HepG2 (cell line): Measurements from ENCODE around the gene MFAP4. TPM values are rescaled to one million over a fixed set of nuclear protein-coding genes. Genes with fewer than 3 reads are reported as not detected.

Experiments
- ATAC-seq: fragments of 200-7000 bp; cut with Tn5 transposase; 3 replicates; pipeline ENCODE4 v1.9.1; 2020; ENCODE audit warnings: mild to moderate bottlenecking, moderate library complexity
- BruUV-seq: library from RNA; stranded (reverse); fragments of 400-500 nt; replicated peaks from 2 replicates; lab custom pipeline; 2021; lab: Mats Ljungman, UMichigan
- CTCF ChIA-PET: fragments of 300-600 bp; formaldehyde crosslinking; extraction: SDS; loops from one replicate; lab custom pipeline; 2021; ENCODE audit warnings: low total read pairs, inconsistent platforms, low intra/inter-chr PET ratio; lab: Yijun Ruan, JAX
- POLR2A ChIA-PET: fragments of 350-600 bp; sonication (Branson Sonifier 250); formaldehyde crosslinking; loops from one replicate; lab custom pipeline; 2020; ENCODE audit warnings: antibody characterized with exemption, inconsistent platforms; lab: Yijun Ruan, JAX
- DNase-seq: peaks from one replicate; pipeline ENCODE4 v3.0.0-alpha.2; 2015; ENCODE audit warnings: low spot score
- FAIRE-seq: peaks from 3 replicates; lab custom pipeline; 2011; peaks lifted over from hg19 to GRCh38; lab: Jason Lieb, UNC
- H2AFZ ChIP-seq: one replicate; pipeline ENCODE4 v1.6.1; 2011; ENCODE audit warnings: low read length, inconsistent platforms
- H3K27ac ChIP-seq: fragments of 300-600 bp; 3 replicates; pipeline ENCODE4 v1.8.0; 2011; ENCODE audit warnings: mixed run types, mild to moderate bottlenecking, mixed read lengths, low read length, inconsistent platforms; ENCODE audit not compliant: insufficient read depth; ENCODE audit errors: extremely low read length
- H3K27me3 ChIP-seq, 2 experiments: fragments of 200-600 bp in 1 of 2; 2 replicates in 1 of 2; 3 replicates in 1 of 2; pipeline versions ENCODE4 v1.6.0 to v1.8.0; 2011; ENCODE audit warnings: low read length in 2 of 2, mild to moderate bottlenecking in 2 of 2, moderate library complexity in 2 of 2, inconsistent platforms in 1 of 2; ENCODE audit not compliant: insufficient read depth in 2 of 2, control insufficient read depth in 1 of 2
- H3K36me3 ChIP-seq, 2 experiments: fragments of 200-600 bp in 1 of 2; replicated peaks in 1 of 2; 2 replicates in 1 of 2; 3 replicates in 1 of 2; pipeline versions ENCODE4 v1.5.1 to v1.8.0; 2011; ENCODE audit warnings: low read length in 2 of 2, inconsistent platforms in 1 of 2; ENCODE audit not compliant: insufficient read depth in 2 of 2, control insufficient read depth in 1 of 2
- H3K4me1 ChIP-seq: 2 replicates; pipeline ENCODE4 v1.5.1; 2012; ENCODE audit warnings: low read length, inconsistent platforms; ENCODE audit not compliant: insufficient read depth
- H3K4me2 ChIP-seq: 2 replicates; pipeline ENCODE4 v1.6.0; 2011; ENCODE audit warnings: low read depth, low read length, inconsistent platforms
- H3K4me3 ChIP-seq, 3 experiments: fragments of 200-600 bp in 1 of 3; sonication (generic), shearing (Covaris generic) in 1 of 3; replicated peaks in 1 of 3; 2 replicates each; pipeline ENCODE4 v1.5.1; 2011 to 2016; ENCODE audit warnings: low read length in 3 of 3, inconsistent platforms in 2 of 3, low read depth in 2 of 3, mild to moderate bottlenecking in 2 of 3, control low read depth in 1 of 3, mixed read lengths in 1 of 3; ENCODE audit not compliant: insufficient read depth in 1 of 3
- H3K79me2 ChIP-seq: one replicate; pipeline ENCODE4 v1.6.1; 2011; ENCODE audit warnings: low read length, inconsistent platforms; ENCODE audit not compliant: insufficient read depth
- H3K9ac ChIP-seq: 2 replicates; pipeline ENCODE4 v1.6.0; 2011; ENCODE audit warnings: mild to moderate bottlenecking, low read depth, low read length, inconsistent platforms; ENCODE audit not compliant: insufficient read depth
- H3K9me3 ChIP-seq: 2 replicates; pipeline ENCODE4 v1.5.1; 2012; ENCODE audit warnings: mild to moderate bottlenecking, low read length
- H4K20me1 ChIP-seq: 2 replicates; pipeline ENCODE4 v1.6.0; 2011; ENCODE audit warnings: inconsistent platforms, mild to moderate bottlenecking, low read length, moderate library complexity; ENCODE audit not compliant: insufficient read depth
- ASH2L ChIP-seq: fragments of 300-600, 200-600 bp; sonication (generic); IDR thresholded peaks from 2 replicates; pipeline ENCODE4 v1.7.0; 2017; ENCODE audit warnings: low read depth, mild to moderate bottlenecking, moderate library complexity, mixed read lengths, low read length; ENCODE audit not compliant: insufficient read length
- CENPX ChIP-seq: sonication (generic); formaldehyde crosslinking; IDR thresholded peaks from 2 replicates; pipeline ENCODE4 v1.9.0; 2021; ENCODE audit warnings: mild to moderate bottlenecking, missing genetic modification reagents, moderate library complexity
- ESRRA ChIP-seq: sonication (generic); formaldehyde crosslinking; IDR thresholded peaks from 2 replicates; pipeline ENCODE4 v1.5.1; 2020; ENCODE audit warnings: mild to moderate bottlenecking, low read depth, missing genetic modification reagents
- HDAC6 ChIP-seq: fragments of 200-600 bp; sonication (generic); IDR thresholded peaks from 2 replicates; pipeline ENCODE4 v1.7.0; 2017; ENCODE audit warnings: mild to moderate bottlenecking, antibody characterized with exemption, low read length, low read depth
- MAFK ChIP-seq, 2 experiments: IDR thresholded peaks in 1 of 2; conservative IDR thresholded peaks in 1 of 2; 2 replicates each; pipeline ENCODE4 v1.6.1; 2011; ENCODE audit warnings: improper control_type of control experiment in 2 of 2, low read length in 2 of 2
- NFKB2 ChIP-seq: sonication (generic); formaldehyde crosslinking; IDR thresholded peaks from 2 replicates; pipeline ENCODE4 v1.4.0; 2020; ENCODE audit warnings: missing genetic modification reagents, borderline replicate concordance
- SIX4 ChIP-seq: sonication (generic); formaldehyde crosslinking; IDR thresholded peaks from 2 replicates; pipeline ENCODE4 v1.4.0; 2020; ENCODE audit warnings: missing genetic modification reagents
- SP5 ChIP-seq: IDR thresholded peaks from 2 replicates; pipeline ENCODE4 v1.6.1; 2016; ENCODE audit warnings: low read depth, borderline replicate concordance
- ZNF556 ChIP-seq: sonication (generic); formaldehyde crosslinking; IDR thresholded peaks from 2 replicates; pipeline ENCODE4 v1.4.0; 2020; ENCODE audit warnings: mild to moderate bottlenecking, missing genetic modification reagents, borderline replicate concordance
- ZNF652 ChIP-seq: IDR thresholded peaks from 2 replicates; pipeline ENCODE4 v1.6.1; 2016; ENCODE audit warnings: low read depth, borderline replicate concordance
- WGBS: methylation state at CpG from one replicate; pipeline ENCODE4 v1.1.6; 2017; ENCODE audit warnings: low lambda C conversion rate; 5-methylcytosine and 5-hydroxymethylcytosine counted together
- in situ Hi-C: cut with HindIII; loops from 2 replicates; pipeline ENCODE4 v1.10.0; 2017; ENCODE audit warnings: low pct_unique_long_range_greater_than_20kb; ENCODE audit not compliant: extremely low pct_ligation_motif_present
- intact Hi-C: fragments of 100-400 bp; cut with micrococcal nuclease; formaldehyde crosslinking; loops from one replicate; pipeline ENCODE4 v1.10.0; 2022; ENCODE audit not compliant: unreplicated experiment
- polyA plus RNA-seq, 8 experiments: library from polyadenylated mRNA; depleted of rRNA in 3 of 8; stranded (reverse) in 7 of 8; unstranded in 1 of 8; fragments of >200 nt; fragmentation: Illumina TruSeq in 4 of 8; extraction: Trizol in 4 of 8; gene quantifications; 2 replicates each; pipeline versions ENCODE4 v1.2.1 to v1.2.3, GENCODE V29; 2011 to 2016; ENCODE audit warnings: low read depth in 4 of 8, missing spikeins in 1 of 8, mixed read lengths in 1 of 8; ENCODE audit not compliant: insufficient read depth in 1 of 8
- total RNA-seq, 5 experiments: library from RNA; depleted of rRNA; stranded (reverse); fragments of >200 nt; fragmentation: Illumina TruSeq; extraction: Trizol; gene quantifications; 2 replicates each; pipeline ENCODE4 v1.2.3, GENCODE V29; 2016; ENCODE audit warnings: low read depth in 1 of 5
- TF ChIP-seq, protein P1 (sequence below): sonication (generic); formaldehyde crosslinking; IDR thresholded peaks from 2 replicates; pipeline ENCODE4 v1.8.0; 2022; ENCODE audit warnings: mild to moderate bottlenecking, missing genetic modification reagents
- TF ChIP-seq, protein P2 (sequence below): sonication (generic); formaldehyde crosslinking; IDR thresholded peaks from 2 replicates; pipeline ENCODE4 v1.4.0; 2020; ENCODE audit warnings: missing genetic modification reagents
- TF ChIP-seq, protein P3 (sequence below), 2 experiments: sonication (generic) in 1 of 2; formaldehyde crosslinking in 1 of 2; IDR thresholded peaks; 2 replicates each; pipeline versions ENCODE4 v1.6.1 to v1.9.0; 2014 to 2022; ENCODE audit warnings: antibody characterized with exemption in 1 of 2, borderline replicate concordance in 1 of 2, inconsistent platforms in 1 of 2, low read depth in 1 of 2, missing genetic modification reagents in 1 of 2

Gene MFAP4
- total and polyA plus RNA-seq, 2 of the 13 experiments (the other 11 are each of a cell fraction or from before 2014, with no cell fraction given): 0.08 TPM; not detected in 1

DNA sequence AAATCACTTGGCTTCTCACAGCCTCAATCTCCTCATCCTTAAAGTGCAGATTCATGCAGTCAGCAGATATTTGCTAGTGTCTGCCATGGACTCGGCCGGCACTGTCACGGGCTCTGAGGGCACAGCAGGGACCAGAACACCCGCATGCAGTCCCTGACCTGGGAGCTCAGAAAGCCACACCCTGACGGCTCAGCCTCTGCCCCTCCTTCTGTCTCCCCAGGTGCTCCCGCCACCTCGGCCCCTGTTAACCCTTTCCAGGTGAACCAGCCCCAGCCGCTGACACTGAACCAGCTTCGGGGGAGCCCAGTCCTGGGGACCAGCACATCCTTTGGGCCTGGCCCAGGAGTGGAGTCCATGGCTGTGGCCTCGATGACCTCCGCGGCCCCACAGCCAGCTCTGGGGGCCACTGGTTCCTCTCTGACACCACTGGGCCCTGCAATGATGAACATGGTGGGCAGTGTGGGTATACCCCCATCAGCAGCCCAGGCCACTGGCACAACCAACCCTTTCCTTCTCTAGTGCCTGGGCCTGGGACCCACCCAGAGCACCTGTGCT lies 53.2 kb downstream of the MFAP4 start:
- Histone ChIP-seq H3K4me3 (no peak overlapping the region), H3K9me3 (no peaks in the 10 kb centered on the region), H3K9ac (no peak overlapping the region), H3K36me3 (no peaks in the 10 kb centered on the region; a peak in 1 of 5 replicates), H3K79me2 (no peaks in the 10 kb centered on the region), H3K27me3 (no peaks in the 10 kb centered on the region), H2AFZ (no peak overlapping the region), H3K4me2 (no peak overlapping the region), H3K4me1 (peaks cover 38% of the 10 kb centered on the region), H3K27ac (no peak overlapping the region), H4K20me1 (no peaks in the 10 kb centered on the region)
- no TSS peak for BruUV-seq
- intact Hi-C loops (no loop called here), in situ Hi-C loops (no loop called here)
- DNase-seq: no peak
- TF ChIP-seq SIX4 (CRISPR knock-in tag) (no peak), ASH2L (no peak), ZNF652 (CRISPR knock-in tag) (0 out of 2 replicates have a peak, but pooled peaks have one; percentile 20), SP5 (CRISPR knock-in tag) (no peak), MAFK (conservative IDR thresholded peaks at IDR 0.05 in 1 of 2, IDR thresholded peaks at IDR 0.05 in 1 of 2; ENCODE audit: low read length in 2 of 2) (0 out of 4 replicates have a peak, but pooled peaks have one; percentile 6 to 16), HDAC6 (no peak), CENPX (CRISPR knock-in tag) (no peak), NFKB2 (CRISPR knock-in tag) (no peak), ESRRA (CRISPR knock-in tag) (no peak), ZNF556 (no peak)
- TF ChIP-seq, protein P1, sequence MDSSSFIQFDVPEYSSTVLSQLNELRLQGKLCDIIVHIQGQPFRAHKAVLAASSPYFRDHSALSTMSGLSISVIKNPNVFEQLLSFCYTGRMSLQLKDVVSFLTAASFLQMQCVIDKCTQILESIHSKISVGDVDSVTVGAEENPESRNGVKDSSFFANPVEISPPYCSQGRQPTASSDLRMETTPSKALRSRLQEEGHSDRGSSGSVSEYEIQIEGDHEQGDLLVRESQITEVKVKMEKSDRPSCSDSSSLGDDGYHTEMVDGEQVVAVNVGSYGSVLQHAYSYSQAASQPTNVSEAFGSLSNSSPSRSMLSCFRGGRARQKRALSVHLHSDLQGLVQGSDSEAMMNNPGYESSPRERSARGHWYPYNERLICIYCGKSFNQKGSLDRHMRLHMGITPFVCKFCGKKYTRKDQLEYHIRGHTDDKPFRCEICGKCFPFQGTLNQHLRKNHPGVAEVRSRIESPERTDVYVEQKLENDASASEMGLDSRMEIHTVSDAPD (CRISPR knock-in tag): no peak
- TF ChIP-seq, protein P2, sequence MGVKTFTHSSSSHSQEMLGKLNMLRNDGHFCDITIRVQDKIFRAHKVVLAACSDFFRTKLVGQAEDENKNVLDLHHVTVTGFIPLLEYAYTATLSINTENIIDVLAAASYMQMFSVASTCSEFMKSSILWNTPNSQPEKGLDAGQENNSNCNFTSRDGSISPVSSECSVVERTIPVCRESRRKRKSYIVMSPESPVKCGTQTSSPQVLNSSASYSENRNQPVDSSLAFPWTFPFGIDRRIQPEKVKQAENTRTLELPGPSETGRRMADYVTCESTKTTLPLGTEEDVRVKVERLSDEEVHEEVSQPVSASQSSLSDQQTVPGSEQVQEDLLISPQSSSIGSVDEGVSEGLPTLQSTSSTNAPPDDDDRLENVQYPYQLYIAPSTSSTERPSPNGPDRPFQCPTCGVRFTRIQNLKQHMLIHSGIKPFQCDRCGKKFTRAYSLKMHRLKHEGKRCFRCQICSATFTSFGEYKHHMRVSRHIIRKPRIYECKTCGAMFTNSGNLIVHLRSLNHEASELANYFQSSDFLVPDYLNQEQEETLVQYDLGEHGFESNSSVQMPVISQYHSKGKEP (CRISPR knock-in tag): no peak
- TF ChIP-seq, protein P3, sequence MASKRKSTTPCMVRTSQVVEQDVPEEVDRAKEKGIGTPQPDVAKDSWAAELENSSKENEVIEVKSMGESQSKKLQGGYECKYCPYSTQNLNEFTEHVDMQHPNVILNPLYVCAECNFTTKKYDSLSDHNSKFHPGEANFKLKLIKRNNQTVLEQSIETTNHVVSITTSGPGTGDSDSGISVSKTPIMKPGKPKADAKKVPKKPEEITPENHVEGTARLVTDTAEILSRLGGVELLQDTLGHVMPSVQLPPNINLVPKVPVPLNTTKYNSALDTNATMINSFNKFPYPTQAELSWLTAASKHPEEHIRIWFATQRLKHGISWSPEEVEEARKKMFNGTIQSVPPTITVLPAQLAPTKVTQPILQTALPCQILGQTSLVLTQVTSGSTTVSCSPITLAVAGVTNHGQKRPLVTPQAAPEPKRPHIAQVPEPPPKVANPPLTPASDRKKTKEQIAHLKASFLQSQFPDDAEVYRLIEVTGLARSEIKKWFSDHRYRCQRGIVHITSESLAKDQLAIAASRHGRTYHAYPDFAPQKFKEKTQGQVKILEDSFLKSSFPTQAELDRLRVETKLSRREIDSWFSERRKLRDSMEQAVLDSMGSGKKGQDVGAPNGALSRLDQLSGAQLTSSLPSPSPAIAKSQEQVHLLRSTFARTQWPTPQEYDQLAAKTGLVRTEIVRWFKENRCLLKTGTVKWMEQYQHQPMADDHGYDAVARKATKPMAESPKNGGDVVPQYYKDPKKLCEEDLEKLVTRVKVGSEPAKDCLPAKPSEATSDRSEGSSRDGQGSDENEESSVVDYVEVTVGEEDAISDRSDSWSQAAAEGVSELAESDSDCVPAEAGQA (IDR thresholded peaks at IDR 0.05; ENCODE audit: low read depth): no peak
- TF ChIP-seq, protein P3 (CRISPR knock-in tag; IDR thresholded peaks at IDR 0.05; ENCODE audit: borderline replicate concordance): no peak
- WGBS: 83% methylated on average over 2 of the region's 12 CpGs
- no peak for FAIRE-seq
- ChIA-PET POLR2A (no interaction called here), CTCF (no interaction called here)
- no peak for ATAC-seq
